Caco-2 (cell line): Measurements from ENCODE around the gene THSD7A. TPM values are rescaled to one million over a fixed set of nuclear protein-coding genes. Genes with fewer than 3 reads are reported as not detected.

Experiments
- BruUV-seq: library from RNA; stranded (reverse); fragments of 400-500 nt; replicated peaks from 2 replicates; lab custom pipeline; 2021; lab: Mats Ljungman, UMichigan
- CTCF ChIA-PET: fragments of 300-600 bp; sonication (Branson Sonifier 250); formaldehyde crosslinking; loops from one replicate; lab custom pipeline; 2022; ENCODE audit warnings: antibody characterized with exemption; lab: Charles Lee
- POLR2A ChIA-PET: fragments of 300-600 bp; sonication (Branson Sonifier 250); formaldehyde crosslinking; loops from one replicate; lab custom pipeline; 2022; ENCODE audit warnings: antibody characterized with exemption; lab: Charles Lee
- DNase-seq, 2 experiments: peaks; one replicate each; pipeline versions ENCODE4 v3.0.0 to v3.0.0-alpha.2; 2020 to 2022
- H3K27me3 ChIP-seq: replicated peaks from 2 replicates; pipeline ENCODE4 v1.6.0; 2011; ENCODE audit warnings: low read length; ENCODE audit not compliant: control insufficient read depth, insufficient read depth
- H3K36me3 ChIP-seq: 2 replicates; pipeline ENCODE4 v1.5.1; 2011; ENCODE audit warnings: low read length; ENCODE audit not compliant: control insufficient read depth, insufficient read depth
- H3K4me1 ChIP-seq: fragments of 250-450 bp; sonication (Bioruptor Pico); 2 replicates; pipeline ENCODE4 v1.5.1; 2020; ENCODE audit warnings: mild to moderate bottlenecking
- H3K4me3 ChIP-seq: 2 replicates; pipeline ENCODE4 v1.5.1; 2011; ENCODE audit warnings: low read depth, mild to moderate bottlenecking, control low read depth, low read length
- H3K9me3 ChIP-seq: fragments of 250-450 bp; sonication (Bioruptor Pico); 2 replicates; pipeline ENCODE4 v1.5.1; 2020; ENCODE audit warnings: mild to moderate bottlenecking, moderate library complexity
- H3K27ac Mint-ChIP-seq: one replicate; pipeline ENCODE4 v1.8.0; 2022; ENCODE audit warnings: mixed read lengths; ENCODE audit not compliant: unreplicated experiment
- H3K27me3 Mint-ChIP-seq: one replicate; pipeline ENCODE4 v1.8.0; 2022; ENCODE audit warnings: mixed read lengths; ENCODE audit not compliant: insufficient read depth, unreplicated experiment
- H3K36me3 Mint-ChIP-seq: one replicate; pipeline ENCODE4 v1.8.0; 2022; ENCODE audit warnings: mild to moderate bottlenecking, mixed read lengths; ENCODE audit not compliant: insufficient read depth, unreplicated experiment
- H3K4me1 Mint-ChIP-seq: one replicate; pipeline ENCODE4 v1.8.0; 2022; ENCODE audit warnings: low read depth, mixed read lengths; ENCODE audit not compliant: unreplicated experiment
- H3K4me3 Mint-ChIP-seq: one replicate; pipeline ENCODE4 v1.8.0; 2022; ENCODE audit warnings: mild to moderate bottlenecking, moderate library complexity, mixed read lengths; ENCODE audit not compliant: unreplicated experiment
- H3K9me3 Mint-ChIP-seq: one replicate; pipeline ENCODE4 v1.8.0; 2022; ENCODE audit warnings: mixed read lengths; ENCODE audit not compliant: unreplicated experiment
- intact Hi-C: fragments of 100-400 bp; cut with micrococcal nuclease; formaldehyde crosslinking; loops from one replicate; pipeline ENCODE4 v1.10.0; 2022; ENCODE audit not compliant: unreplicated experiment
- total RNA-seq: library from RNA; stranded (reverse); gene quantifications from 2 replicates; pipeline ENCODE4 v1.2.3, GENCODE V29; 2022
- TF ChIP-seq, protein P1 (sequence below), 2 experiments: fragments of 200-600 bp in 1 of 2; IDR thresholded peaks; 1 replicate in 1 of 2; 2 replicates in 1 of 2; pipeline versions ENCODE4 v1.5.1 to v1.8.0; 2011 to 2022; ENCODE audit warnings: antibody characterized with exemption in 1 of 2, control low read depth in 1 of 2, inconsistent platforms in 1 of 2, low read depth in 1 of 2, low read length in 1 of 2, mild to moderate bottlenecking in 1 of 2, moderate library complexity in 1 of 2; ENCODE audit not compliant: insufficient read depth in 1 of 2, severe bottlenecking in 1 of 2, unreplicated experiment in 1 of 2

Gene THSD7A
- total RNA-seq, 1 experiment from 2014 or later: 0.05 TPM

DNA sequence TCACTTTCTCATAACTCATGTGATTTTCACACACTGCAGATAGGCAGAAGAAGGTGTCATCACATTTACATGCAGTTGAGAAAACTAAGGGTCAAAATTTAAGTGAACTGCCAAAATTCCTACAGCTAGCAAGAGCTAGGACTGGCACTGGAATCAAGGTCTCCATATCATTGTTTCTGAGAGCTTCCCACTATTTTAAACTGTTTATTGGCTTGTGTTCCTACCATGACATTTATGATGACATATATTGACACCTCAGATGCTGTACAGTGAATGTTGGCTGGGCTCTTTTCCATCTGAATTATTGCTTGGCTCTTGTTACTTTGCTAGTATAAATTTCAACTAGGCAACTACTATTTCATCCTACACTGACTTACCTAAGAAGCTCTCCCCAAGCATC lies 2.0 kb downstream of the THSD7A start:
- CTCF ChIA-PET: no interaction called here
- H3K4me1 Mint-ChIP-seq: no peaks in the 10 kb centered on the region
- no TSS peak for BruUV-seq

GRCh38 chr7:11819947-11820346 lies 12.1 kb downstream of the THSD7A start:
- no peaks in the 10 kb centered on the region for H3K9me3 Mint-ChIP-seq
- no peaks in the 10 kb centered on the region for H3K36me3 ChIP-seq
- CTCF ChIA-PET: no interaction called here
- H3K27me3 Mint-ChIP-seq: peaks cover 10% of the 10 kb centered on the region
- DNase-seq: no peak
- no peak overlapping the region for H3K4me3 Mint-ChIP-seq
- H3K27ac Mint-ChIP-seq: no peak overlapping the region
- H3K4me3 ChIP-seq: no peak overlapping the region
- H3K4me1 Mint-ChIP-seq: no peaks in the 10 kb centered on the region
- no peaks in the 10 kb centered on the region; the same call in 1 of the 2 replicates for H3K27me3 ChIP-seq
- TF ChIP-seq, protein P1, sequence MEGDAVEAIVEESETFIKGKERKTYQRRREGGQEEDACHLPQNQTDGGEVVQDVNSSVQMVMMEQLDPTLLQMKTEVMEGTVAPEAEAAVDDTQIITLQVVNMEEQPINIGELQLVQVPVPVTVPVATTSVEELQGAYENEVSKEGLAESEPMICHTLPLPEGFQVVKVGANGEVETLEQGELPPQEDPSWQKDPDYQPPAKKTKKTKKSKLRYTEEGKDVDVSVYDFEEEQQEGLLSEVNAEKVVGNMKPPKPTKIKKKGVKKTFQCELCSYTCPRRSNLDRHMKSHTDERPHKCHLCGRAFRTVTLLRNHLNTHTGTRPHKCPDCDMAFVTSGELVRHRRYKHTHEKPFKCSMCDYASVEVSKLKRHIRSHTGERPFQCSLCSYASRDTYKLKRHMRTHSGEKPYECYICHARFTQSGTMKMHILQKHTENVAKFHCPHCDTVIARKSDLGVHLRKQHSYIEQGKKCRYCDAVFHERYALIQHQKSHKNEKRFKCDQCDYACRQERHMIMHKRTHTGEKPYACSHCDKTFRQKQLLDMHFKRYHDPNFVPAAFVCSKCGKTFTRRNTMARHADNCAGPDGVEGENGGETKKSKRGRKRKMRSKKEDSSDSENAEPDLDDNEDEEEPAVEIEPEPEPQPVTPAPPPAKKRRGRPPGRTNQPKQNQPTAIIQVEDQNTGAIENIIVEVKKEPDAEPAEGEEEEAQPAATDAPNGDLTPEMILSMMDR (IDR thresholded peaks at IDR 0.05; ENCODE audit: insufficient read depth in 1 of 2, low read depth in 1 of 2, low read length in 1 of 2, severe bottlenecking in 1 of 2, unreplicated experiment in 1 of 2): no peak
- no TSS peak for BruUV-seq
- intact Hi-C loops: no loop called here
- no peaks in the 10 kb centered on the region for H3K36me3 Mint-ChIP-seq
- no peaks in the 10 kb centered on the region for H3K4me1 ChIP-seq
- no peaks in the 10 kb centered on the region for H3K9me3 ChIP-seq
- POLR2A ChIA-PET: no interaction called here

More for the DNA sequence above, 2.0 kb downstream of the THSD7A start:
- Mint-ChIP-seq H3K27me3 (peaks cover 21% of the 10 kb centered on the region), H3K9me3 (no peaks in the 10 kb centered on the region), H3K36me3 (no peaks in the 10 kb centered on the region), H3K4me3 (no peak overlapping the region), H3K27ac (no peak overlapping the region)
- peaks cover 7% of the 10 kb centered on the region for H3K4me1 ChIP-seq
- TF ChIP-seq, protein P1 (IDR thresholded peaks at IDR 0.05; ENCODE audit: insufficient read depth in 1 of 2, low read depth in 1 of 2, low read length in 1 of 2, severe bottlenecking in 1 of 2, unreplicated experiment in 1 of 2): no peak
- no peak for DNase-seq
- no peaks in the 10 kb centered on the region for H3K9me3 ChIP-seq
- no peak overlapping the region for H3K4me3 ChIP-seq
- H3K27me3 ChIP-seq: no peaks in the 10 kb centered on the region; the same call in 1 of the 2 replicates
- H3K36me3 ChIP-seq: no peaks in the 10 kb centered on the region
- POLR2A ChIA-PET: no interaction called here
- intact Hi-C loops: loop anchor here (5.0 kb wide), 1 partner anchor 403 kb away; no protein-coding TSS in a partner anchor

GRCh38 chr7:11819271-11819670 lies 12.7 kb downstream of the THSD7A start:
- intact Hi-C loops: no loop called here
- Mint-ChIP-seq H3K36me3 (no peaks in the 10 kb centered on the region), H3K27ac (no peak overlapping the region), H3K27me3 (peaks cover 10% of the 10 kb centered on the region), H3K4me3 (no peak overlapping the region), H3K4me1 (no peaks in the 10 kb centered on the region), H3K9me3 (no peaks in the 10 kb centered on the region)
- Histone ChIP-seq H3K4me1 (no peaks in the 10 kb centered on the region), H3K36me3 (no peaks in the 10 kb centered on the region), H3K4me3 (no peak overlapping the region), H3K9me3 (no peaks in the 10 kb centered on the region), H3K27me3 (no peaks in the 10 kb centered on the region; the same call in 1 of the 2 replicates)
- TF ChIP-seq, protein P1 (IDR thresholded peaks at IDR 0.05; ENCODE audit: insufficient read depth in 1 of 2, low read depth in 1 of 2, low read length in 1 of 2, severe bottlenecking in 1 of 2, unreplicated experiment in 1 of 2): no peak
- ChIA-PET POLR2A (no interaction called here), CTCF (no interaction called here)
- no peak for DNase-seq
- no TSS peak for BruUV-seq
